Measurements from ENCODE around the gene E2F8.
"Not testable (repeated sequence)": the region's sequence is repeated elsewhere in the genome, so short reads cannot be mapped to it uniquely, and the experiment has no call there.

Gene E2F8

GRCh38 chr11:19281555-19281954 lies 40.8 kb upstream of the E2F8 start:
- H3K4me3 ChIP-seq (ENCODE audit: control insufficient read depth, low read depth, low read length), result no peak overlapping the region
- TF ChIP-seq CTCF (IDR thresholded peaks at IDR 0.05; ENCODE audit: control insufficient read depth, insufficient read depth, low read depth, low read length, missing control alignments), result no peak
- no peak for DNase-seq (ENCODE audit: low read depth)

DNA sequence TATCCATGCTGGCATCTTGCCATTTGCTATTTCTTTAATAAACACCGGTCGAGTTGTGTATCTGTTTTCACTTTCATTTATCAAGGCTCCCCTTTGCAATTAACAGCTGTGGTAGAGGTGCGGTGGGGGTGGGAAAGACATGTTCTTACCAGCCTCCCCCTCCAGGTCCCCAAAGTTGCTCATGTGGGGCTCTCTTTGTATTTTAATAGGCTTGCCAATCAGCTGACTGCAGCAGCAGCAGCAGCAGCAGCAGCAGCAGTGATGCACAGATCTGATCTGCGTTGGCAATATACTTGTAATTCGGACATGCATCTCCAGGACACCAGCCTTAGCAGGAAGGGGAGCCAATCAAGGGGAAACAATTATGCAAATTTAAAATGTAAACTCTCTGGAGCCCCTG lies 40.3 kb upstream of the E2F8 start:
- TF ChIP-seq CTCF (IDR thresholded peaks at IDR 0.05; ENCODE audit: control insufficient read depth, insufficient read depth, low read depth, low read length, missing control alignments), result no peak
- no peak overlapping the region for H3K4me3 ChIP-seq (ENCODE audit: control insufficient read depth, low read depth, low read length)
- DNase-seq (ENCODE audit: low read depth), result no peak

DNA sequence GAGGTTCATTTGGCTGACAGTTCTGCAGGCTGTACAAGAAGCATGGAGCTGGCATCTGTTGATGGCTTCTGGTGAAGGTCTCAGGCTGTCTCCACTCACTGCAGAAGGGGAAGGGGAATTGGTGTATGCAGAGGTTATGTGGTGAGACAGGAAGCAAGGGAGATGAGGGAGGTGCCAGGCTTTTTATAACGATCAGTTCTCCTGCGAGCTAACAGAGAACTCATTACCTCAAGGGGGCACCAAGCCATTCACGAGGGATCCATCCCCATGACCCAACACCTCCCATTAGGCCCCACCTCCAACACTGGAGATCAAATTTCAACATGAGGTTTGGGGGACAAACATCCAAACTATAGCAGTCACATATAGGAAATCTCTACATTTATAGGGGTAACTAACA lies 38.7 kb upstream of the E2F8 start:
- no peak for DNase-seq (ENCODE audit: low read depth)
- no peak overlapping the region for H3K4me3 ChIP-seq (ENCODE audit: control insufficient read depth, low read depth, low read length)
- TF ChIP-seq CTCF (IDR thresholded peaks at IDR 0.05; ENCODE audit: control insufficient read depth, insufficient read depth, low read depth, low read length, missing control alignments), result no peak

DNA sequence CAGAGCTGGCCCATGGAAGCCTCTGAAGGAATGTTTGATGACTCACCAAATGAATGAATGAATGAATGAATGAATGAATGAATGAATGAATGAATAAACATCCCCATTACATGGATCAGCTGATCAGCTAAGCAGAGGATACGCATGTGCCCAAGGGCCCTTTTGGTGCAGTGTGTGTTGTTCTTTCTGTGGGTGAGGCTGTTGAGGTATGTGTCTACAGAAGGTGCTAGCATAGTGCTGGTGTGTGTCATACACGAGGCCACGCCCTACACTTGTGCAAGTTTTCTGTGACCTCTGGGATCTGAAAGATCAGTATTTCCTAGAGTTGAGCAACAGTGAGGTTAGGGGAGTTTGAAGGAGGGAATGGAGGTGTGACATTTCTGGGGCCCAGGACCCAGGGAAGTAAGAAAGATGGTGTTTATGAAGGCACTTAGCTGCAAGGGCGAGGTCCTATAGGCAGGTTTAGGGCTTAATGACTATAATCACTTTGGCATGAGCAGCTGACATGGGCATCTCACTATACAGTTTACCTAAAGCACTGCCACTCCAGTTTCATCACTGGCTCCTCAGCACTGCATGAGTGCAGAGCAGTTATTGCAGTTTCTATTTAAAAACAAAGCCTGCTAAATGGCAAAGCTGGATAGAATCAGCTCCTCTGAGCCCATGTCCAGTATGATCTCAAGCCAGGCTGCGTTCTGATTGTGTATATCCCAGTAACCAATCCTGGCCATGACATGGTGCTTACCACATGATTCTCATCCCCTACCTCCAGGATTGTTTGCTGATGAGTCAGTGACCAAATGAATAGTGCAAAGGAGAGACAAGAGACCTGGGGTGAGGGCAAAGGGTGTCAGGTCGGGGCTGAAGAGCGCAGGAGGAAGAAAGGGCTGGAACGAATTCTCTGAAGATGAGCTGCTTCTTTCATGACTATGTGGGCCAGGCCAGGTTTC lies 36.4 kb upstream of the E2F8 start:
- no peak overlapping the region for H3K4me3 ChIP-seq (ENCODE audit: control insufficient read depth, low read depth, low read length)
- no peak for TF ChIP-seq CTCF (IDR thresholded peaks at IDR 0.05; ENCODE audit: control insufficient read depth, insufficient read depth, low read depth, low read length, missing control alignments)
- DNase-seq (ENCODE audit: low read depth), result no peak

GRCh38 chr11:19275496-19275895 lies 34.8 kb upstream of the E2F8 start:
- no peak overlapping the region for H3K4me3 ChIP-seq (ENCODE audit: control insufficient read depth, low read depth, low read length)
- TF ChIP-seq CTCF (IDR thresholded peaks at IDR 0.05; ENCODE audit: control insufficient read depth, insufficient read depth, low read depth, low read length, missing control alignments), result no peak
- no peak for DNase-seq (ENCODE audit: low read depth)

- not testable (repeated sequence) for H3K4me3 ChIP-seq (ENCODE audit: control insufficient read depth, low read depth, low read length)
- DNase-seq (ENCODE audit: low read depth), result peak; percentile 3
Observed at GRCh38 chr11:19273219-19273618, 32.5 kb upstream of the E2F8 start.

DNA sequence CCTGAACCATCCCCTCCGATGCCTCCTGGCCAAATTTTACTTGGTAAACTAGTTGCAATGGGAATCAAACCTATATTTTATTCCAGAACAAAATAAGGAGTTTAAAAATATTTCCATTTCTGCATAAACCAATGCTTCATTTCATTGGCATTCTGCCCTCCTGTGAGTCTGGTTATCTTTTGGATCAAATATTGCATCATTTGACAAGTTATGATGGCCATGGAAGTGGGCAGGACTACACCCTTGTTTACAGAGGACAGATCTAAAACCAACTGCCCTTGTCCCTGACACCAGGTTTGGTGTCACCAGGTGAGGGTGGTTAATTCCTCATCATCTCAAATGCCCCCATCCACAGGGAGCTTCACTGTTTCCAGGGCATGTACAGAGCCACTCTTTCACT lies 28.2 kb upstream of the E2F8 start:
- DNase-seq (ENCODE audit: low read depth), result no peak
- H3K4me3 ChIP-seq (ENCODE audit: control insufficient read depth, low read depth, low read length), result no peak overlapping the region
- TF ChIP-seq CTCF (IDR thresholded peaks at IDR 0.05; ENCODE audit: control insufficient read depth, insufficient read depth, low read depth, low read length, missing control alignments), result no peak
